Testis (tissue), 3 donors: ENCODE data around the gene ZNF473. TPM values are rescaled to one million over a fixed set of nuclear protein-coding genes. Genes with fewer than 3 reads are reported as not detected.
A peak's percentile ranks its signal among the peaks of the same experiment; 100 is the strongest.

ENCODE experiments used
- DNase-seq: peaks from one replicate; pipeline ENCODE4 v3.0.0-alpha.2; 2019
- H3K27ac ChIP-seq, 2 donors: fragments of 200-600 bp; sonication (generic); one replicate each; pipeline ENCODE4 v1.5.1; 2019
- H3K27me3 ChIP-seq: fragments of 200-600 bp; sonication (generic); one replicate; pipeline ENCODE4 v1.5.1; 2019
- H3K36me3 ChIP-seq: fragments of 200-600 bp; sonication (generic); one replicate; pipeline ENCODE4 v1.5.1; 2017; ENCODE audit warnings: low read depth; ENCODE audit errors: missing control alignments
- H3K4me1 ChIP-seq: fragments of 200-600 bp; sonication (generic); one replicate; pipeline ENCODE4 v1.5.1; 2019
- H3K4me3 ChIP-seq, 2 donors: fragments of 200-600 bp; sonication (generic); one replicate each; pipeline ENCODE4 v1.5.1; 2017 to 2019
- H3K9me3 ChIP-seq: fragments of 200-600 bp; sonication (generic); one replicate; pipeline ENCODE4 v1.5.1; 2017
- CTCF ChIP-seq, 3 experiments: fragments of 450-650 bp in 2 of 3; fragments of 200-600 bp in 1 of 3; sonication (generic) in 1 of 3; IDR thresholded peaks; one replicate each; pipeline ENCODE4 v1.5.1; 2016 to 2019; ENCODE audit warnings: antibody characterized with exemption in 3 of 3, mild to moderate bottlenecking in 2 of 3, moderate library complexity in 1 of 3
- POLR2A ChIP-seq: fragments of 450-650 bp; IDR thresholded peaks from one replicate; pipeline ENCODE4 v1.6.1; 2017; ENCODE audit warnings: antibody characterized with exemption, mild to moderate bottlenecking, moderate library complexity
- WGBS, 2 donors: methylation state at CpG; one replicate each; pipeline ENCODE4 v1.1.5; 2018; 5-methylcytosine and 5-hydroxymethylcytosine counted together
- intact Hi-C: fragments of 100-400 bp; cut with DNase I; formaldehyde crosslinking; loops from one replicate; pipeline ENCODE4 v1.15.1; 2023; ENCODE audit warnings: low total_unique reads
- polyA plus RNA-seq: library from polyadenylated mRNA; stranded (reverse); fragments of 350-450 nt; fragmentation: Illumina TruSeq; extraction: RNeasy Lipid Tissue Mini Kit (QIAGEN cat#74804); gene quantifications from one replicate; pipeline ENCODE4 v1.2.3, GENCODE V29; 2014; ENCODE audit warnings: low read depth, low replicate concordance; ENCODE audit not compliant: insufficient read depth
- total RNA-seq, 2 donors: library from RNA; depleted of rRNA; stranded (reverse); fragments of >200 nt; gene quantifications; one replicate each; pipeline ENCODE4 v1.2.3, GENCODE V29; 2016

Gene ZNF473
- total and polyA plus RNA-seq, 3 donors from 2014 or later = 77.7 to 106 (median 92.8) TPM

GRCh38 chr19:50020481-50020880, 5.3 kb upstream of the ZNF473 start:
- no peak for TF ChIP-seq POLR2A
- no peak for TF ChIP-seq CTCF (IDR thresholded peaks at IDR 0.05)
- no peak for DNase-seq
- H3K36me3 ChIP-seq = no peaks in the 10 kb centered on the region
- intact Hi-C loops = no loop called here
- H3K27me3 ChIP-seq = no peaks in the 10 kb centered on the region
- H3K4me3 ChIP-seq = no peak overlapping the region
- 85 to 94% methylated on average over 6 of the region's 6 CpGs for whole genome bisulfite sequencing, 2 donors
- peaks cover 6% of the 10 kb centered on the region for H3K4me1 ChIP-seq
- H3K27ac ChIP-seq = no peak overlapping the region
- no peaks in the 10 kb centered on the region for H3K9me3 ChIP-seq

GRCh38 chr19:50022823-50023222, 3.0 kb upstream of the ZNF473 start:
- TF ChIP-seq POLR2A (no peak), CTCF (IDR thresholded peaks at IDR 0.05) (no peak)
- Histone ChIP-seq H3K4me3 (no peak overlapping the region), H3K4me1 (peaks cover 15% of the 10 kb centered on the region), H3K27ac (no peak overlapping the region), H3K9me3 (no peaks in the 10 kb centered on the region), H3K27me3 (no peaks in the 10 kb centered on the region), H3K36me3 (no peaks in the 10 kb centered on the region)
- no peak for DNase-seq
- intact Hi-C loops = no loop called here
- 79 to 85% methylated on average over 7 of the region's 7 CpGs for WGBS, 2 donors

DNA sequence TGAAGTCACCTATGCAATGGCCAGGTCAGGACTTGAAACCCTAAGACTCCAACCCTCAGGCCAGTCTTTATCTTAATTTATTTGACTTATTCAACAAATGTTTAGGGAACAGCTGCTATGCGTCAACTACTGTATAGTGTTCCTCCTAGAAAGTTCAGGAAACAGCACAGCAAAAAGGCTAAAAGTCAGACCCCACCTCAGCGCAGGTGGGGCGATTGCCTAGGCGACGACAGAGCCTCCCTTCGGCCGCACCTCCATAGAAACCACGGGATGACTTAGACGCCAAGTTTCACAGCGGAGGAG, 1.1 kb upstream of the ZNF473 start:
- peaks cover 15% of the 10 kb centered on the region for H3K4me1 ChIP-seq
- intact Hi-C loops = no loop called here

DNA sequence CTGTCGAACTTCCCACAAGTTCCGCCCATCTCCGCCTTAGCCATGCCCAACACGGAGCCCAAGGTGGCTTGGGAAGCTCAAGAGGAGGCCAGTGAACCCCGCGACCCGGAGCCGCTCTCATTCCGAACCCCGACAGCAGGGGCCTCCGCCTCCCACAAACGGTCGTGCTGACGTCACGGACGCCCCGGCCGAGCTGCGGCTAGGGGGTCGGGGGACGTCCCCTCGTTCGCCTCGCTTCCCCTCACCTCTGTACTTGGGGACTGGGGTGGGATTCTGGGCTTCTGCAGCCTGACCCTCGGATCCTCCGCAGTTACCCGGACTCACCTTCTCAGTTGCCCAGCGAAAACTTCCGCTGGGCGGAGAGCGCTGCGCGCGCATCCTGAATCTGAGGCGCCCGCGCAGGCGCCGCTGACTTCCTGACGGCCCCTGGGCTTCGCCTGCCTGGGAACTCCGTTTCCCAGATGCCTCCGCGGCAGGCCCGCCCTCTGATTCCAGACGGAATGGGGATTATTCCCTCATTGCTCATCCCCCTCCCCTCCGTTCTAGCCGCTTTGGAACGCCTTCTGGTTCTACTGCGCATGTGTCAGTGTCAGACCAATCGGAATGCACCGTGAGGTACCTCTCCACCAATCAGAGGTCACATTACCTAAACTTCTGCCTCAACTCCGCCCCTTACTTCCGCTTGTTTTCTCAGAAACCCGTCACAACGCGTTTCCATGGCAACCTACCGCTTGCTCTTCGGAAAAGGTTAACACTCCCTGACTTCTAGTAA, 597 bp upstream of the ZNF473 start, which contains the start of gene VRK3:
VRK3 (minus strand) TSS at position 351 of the 772 bp plus-strand sequence. CDS start 9,210 bp downstream, outside the sequence.
- peaks cover 15% of the 10 kb centered on the region for H3K4me1 ChIP-seq

More for the DNA sequence above, 1.1 kb upstream of the ZNF473 start:
- peak overlapping the region; percentile 86 to 89 for H3K27ac ChIP-seq
- no peak for TF ChIP-seq CTCF (IDR thresholded peaks at IDR 0.05)
- TF ChIP-seq POLR2A = no peak
- peak overlapping the region; percentile 77 to 94 for H3K4me3 ChIP-seq
- H3K9me3 ChIP-seq = no peaks in the 10 kb centered on the region
- DNase-seq = no peak
- 0% methylated on average over 10 of the region's 10 CpGs for WGBS, 2 donors
- no peaks in the 10 kb centered on the region for H3K27me3 ChIP-seq
- H3K36me3 ChIP-seq = no peaks in the 10 kb centered on the region

More for the DNA sequence above, 597 bp upstream of the ZNF473 start, which contains the start of gene VRK3:
- H3K27me3 ChIP-seq = no peaks in the 10 kb centered on the region
- H3K36me3 ChIP-seq = no peaks in the 10 kb centered on the region
- peak within 1 kb of the TSS; percentile 77 to 94 for H3K4me3 ChIP-seq
- intact Hi-C loops = no loop called here
- peak within 1 kb of the TSS; percentile 86 to 89 for H3K27ac ChIP-seq
- peak; percentile 20 for TF ChIP-seq POLR2A
- no peak for TF ChIP-seq CTCF (IDR thresholded peaks at IDR 0.05)
- DNase-seq = peak; percentile 99
- H3K9me3 ChIP-seq = no peaks in the 10 kb centered on the region
- 0 to 1% methylated on average over 25 to 54 of the region's 59 CpGs for WGBS, 2 donors
